HuH-7.5 (cell line): ENCODE results near the gene CCDC187.
"Not testable (repeated sequence)": the region's sequence is repeated elsewhere in the genome, so short reads cannot be mapped to it uniquely, and the experiment has no call there.

Source experiments
- DNase-seq: peaks from one replicate; pipeline ENCODE4 v3.0.0; 2011; ENCODE audit warnings: low spot score

CCDC187 gene

GRCh38 chr9:136238342-136238732 is 65.6 kb downstream of the CCDC187 start:
- no peak for DNase-seq

DNA sequence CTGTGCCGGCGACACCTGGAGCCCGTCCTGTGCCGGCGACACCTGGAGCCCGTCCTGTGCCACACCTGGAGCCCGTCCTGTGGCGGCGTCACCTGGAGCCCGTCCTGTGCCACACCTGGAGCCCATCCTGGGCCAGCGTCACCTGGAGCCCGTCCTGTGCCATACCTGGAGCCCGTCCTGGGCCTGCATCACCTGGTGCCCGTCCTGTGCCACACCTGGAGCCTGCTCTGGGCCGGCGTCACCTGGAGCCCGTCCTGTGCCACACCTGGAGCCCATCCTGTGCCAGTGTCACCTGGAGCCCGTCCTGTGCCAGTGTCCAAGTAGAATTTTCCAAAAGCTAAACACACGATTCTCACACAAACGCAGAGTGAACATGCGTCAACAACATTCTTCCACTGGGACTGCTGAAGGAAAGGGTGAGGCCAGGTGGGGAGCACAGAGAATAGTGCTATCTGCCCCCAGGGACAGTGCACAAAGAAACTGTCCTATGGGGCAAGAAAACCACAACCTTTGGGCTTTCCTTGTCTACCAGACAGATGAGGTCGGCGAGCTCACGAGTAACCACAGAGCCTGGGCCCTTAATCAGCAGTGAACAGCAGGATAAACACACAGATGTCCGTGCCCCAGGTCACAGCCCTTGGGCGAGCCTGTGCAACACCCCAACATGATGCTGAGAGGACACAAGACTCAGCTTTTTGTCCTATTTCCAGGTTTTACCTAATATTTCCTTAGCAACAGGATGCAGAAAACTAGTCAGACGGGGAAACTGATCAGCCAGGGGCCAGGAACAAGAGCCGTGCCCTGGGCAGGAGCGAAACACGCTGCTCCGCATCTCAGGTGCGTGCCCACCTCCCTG is 66.2 kb downstream of the CCDC187 start:
- DNase-seq, result no peak

DNA sequence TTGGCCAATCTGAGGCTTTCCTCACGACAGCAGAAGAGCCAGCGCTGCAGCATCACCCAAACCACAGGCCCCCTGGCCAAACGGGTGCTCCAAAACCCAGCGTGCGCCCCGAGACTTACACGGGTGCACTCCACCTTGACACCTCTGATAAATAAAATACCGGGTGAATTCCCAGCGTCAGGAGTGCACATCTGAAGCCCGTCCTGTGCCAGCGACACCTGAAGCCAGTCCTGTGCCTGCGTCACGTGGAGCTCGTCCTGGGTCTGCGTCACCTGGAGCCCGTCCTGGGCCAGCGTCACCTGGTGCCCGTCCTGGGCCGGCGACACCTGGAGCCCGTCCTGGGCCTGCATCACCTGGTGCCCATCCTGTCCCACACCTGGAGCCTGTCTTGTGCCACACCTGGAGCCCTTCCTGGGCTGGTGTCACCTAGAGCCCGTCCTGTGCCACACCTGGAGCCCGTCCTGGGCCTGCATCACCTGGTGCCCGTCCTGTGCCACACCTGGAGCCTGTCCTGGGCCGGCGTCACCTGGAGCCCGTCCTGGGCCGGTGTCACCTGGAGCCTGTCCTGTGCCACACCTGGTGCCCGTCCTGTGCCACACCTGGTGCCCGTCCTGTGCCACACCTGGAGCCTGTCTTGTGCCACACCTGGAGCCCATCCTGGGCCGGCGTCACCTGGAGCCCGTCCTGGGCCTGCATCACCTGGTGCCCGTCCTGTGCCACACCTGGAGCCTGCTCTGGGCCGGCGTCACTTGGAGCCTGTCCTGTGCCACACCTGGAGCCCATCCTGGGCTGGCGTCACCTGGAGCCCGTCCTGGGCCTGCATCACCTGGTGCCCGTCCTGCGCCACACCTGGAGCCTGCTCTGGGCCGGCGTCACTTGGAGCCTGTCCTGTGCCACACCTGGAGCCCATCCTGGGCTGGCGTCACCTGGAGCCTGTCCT is 67.2 kb downstream of the CCDC187 start:
- DNase-seq, result not testable (repeated sequence)

- DNase-seq, result no peak
Observed at GRCh38 chr9:136235709-136236455, 68.0 kb downstream of the CCDC187 start.

DNA sequence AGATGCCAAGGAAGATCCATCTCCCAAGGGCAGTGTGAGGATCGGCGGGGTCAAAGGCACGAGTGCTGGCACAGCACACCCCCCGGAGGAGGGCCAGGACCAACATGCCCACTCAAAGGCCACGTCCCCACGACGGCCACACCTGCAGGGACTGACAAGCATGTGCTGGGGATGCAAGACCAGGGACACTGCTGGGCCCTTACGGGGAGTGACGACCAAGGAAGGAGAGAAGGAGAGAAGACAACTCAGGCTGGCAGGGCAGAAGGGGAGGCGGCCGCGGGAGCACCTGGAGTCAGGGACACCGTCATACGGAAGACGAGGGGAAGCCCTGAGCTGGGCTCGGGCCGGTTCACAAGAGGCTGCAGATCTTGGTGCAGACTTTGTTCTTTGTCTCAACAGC is 68.7 kb downstream of the CCDC187 start:
- no peak for DNase-seq

- DNase-seq, result no peak
Observed at GRCh38 chr9:136234597-136234996, 69.3 kb downstream of the CCDC187 start.

DNA sequence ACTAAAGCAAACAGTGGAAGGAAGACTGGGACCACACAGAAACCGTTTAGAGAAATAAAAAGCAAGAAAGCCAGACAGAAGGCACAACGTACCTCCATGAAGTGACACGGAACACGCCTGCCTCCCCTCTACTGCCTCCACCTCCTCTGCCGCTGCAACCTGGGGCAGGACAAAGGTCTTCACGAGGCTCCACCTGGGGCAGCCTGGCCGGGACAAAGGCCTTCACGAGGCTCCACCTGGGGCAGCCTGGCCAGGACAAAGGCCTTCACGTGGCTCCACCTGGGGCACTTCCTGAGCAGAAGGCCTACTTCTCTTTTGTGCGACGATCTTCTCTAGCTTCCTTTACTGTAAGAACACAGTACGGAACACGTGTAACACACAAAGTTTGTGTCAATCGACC is 70.0 kb downstream of the CCDC187 start:
- no peak for DNase-seq

DNA sequence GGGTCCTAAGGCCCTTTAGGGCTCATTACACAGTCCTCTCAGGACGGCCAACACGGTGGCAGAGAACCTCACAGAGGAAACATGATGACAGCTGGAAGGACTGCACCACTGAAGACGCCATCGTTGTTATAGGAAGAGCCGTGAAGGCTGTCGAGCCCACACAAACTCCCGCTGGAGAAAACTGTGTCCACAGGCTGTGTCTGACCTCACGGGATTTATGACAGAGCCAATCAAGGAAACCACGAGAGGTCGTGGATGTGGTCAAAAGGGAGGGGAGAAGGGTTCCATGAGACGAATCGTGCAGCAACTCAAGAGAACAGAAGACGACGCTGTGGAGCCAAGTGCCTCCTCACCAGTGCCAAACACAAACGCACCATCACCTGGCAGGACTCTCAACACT is 70.5 kb downstream of the CCDC187 start:
- no peak for DNase-seq

GRCh38 chr9:136232969-136233368 is 70.9 kb downstream of the CCDC187 start:
- DNase-seq, result no peak

DNA sequence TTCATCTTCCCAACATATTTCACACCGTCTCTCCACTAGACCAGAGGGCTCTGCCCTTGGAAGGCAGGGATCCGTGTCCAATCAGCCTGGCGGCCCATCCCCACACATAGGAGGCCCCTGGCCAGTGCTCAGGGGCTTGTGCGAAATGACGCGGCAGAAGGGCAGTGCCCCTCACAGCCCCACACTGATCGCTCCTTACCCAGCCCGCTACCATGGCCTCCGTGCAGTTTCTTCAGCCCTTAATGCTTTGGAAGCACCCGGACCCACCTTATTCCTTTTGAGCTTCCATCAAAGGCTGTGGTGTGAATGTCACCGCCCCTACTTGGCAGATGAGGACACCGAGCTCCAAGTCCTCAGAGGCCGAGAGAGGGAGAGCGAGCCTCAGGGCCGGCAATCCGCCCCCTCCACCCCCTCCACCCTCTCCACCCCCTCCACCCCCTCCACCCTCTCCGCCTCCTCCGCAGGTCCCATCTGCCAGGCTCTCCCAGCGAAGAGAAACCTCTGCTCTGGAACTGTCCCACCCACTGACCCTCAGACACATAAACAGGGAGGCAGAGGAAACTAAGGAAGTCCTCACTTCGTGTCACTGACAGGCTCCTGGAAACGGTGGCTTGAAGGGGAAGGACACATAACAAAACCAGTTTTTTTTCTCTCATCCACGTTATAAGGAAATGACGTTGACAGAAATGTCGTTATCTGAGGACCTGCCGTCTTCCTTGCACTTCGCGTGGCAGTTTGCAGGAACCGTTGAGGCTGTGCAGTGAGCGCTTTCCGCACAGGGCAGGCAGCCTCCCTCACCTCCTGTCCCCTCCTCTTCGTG is 72.2 kb downstream of the CCDC187 start:
- no peak for DNase-seq

DNA sequence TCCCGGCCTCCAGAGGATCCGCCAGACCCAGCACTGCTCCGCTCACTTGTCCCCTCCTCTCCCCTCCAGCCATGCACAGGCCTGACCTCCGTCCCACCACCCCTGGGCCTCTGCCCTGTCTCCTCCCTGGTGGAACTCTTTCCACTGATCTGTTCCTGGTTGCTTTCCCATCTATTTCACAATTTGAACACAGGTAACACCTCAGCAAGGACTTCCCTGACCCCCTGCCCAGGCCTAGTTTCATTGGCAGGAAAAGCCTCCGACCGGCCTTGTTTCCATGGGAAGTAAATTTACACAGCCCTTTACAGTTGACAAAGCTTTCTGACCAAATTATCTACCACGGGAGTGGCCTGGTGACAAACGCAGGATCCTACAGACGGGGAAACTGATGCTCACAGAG is 73.1 kb downstream of the CCDC187 start:
- DNase-seq, result no peak

DNA sequence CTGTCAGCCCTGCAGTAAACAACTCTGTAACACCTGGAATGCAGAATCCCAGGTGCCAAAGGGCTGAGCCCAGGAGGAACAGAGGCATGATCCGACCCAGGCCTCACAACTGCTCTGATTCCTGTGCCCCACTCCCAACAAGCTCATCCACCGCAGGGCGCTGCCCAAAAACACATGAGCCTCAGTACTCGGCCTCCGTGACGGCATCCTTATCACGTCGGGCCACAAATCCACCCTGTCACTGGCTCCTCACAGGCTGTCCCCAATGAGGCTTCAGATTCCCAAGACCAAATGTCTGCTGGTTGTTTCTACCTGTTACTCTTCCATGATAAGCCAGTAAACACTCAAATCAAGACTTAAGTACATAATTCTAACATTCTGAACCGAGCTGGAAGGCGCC is 73.5 kb downstream of the CCDC187 start:
- DNase-seq, result no peak

- no peak for DNase-seq
Observed at GRCh38 chr9:136229096-136230065, 74.5 kb downstream of the CCDC187 start.

- DNase-seq, result no peak
Observed at GRCh38 chr9:136228107-136228875, 75.6 kb downstream of the CCDC187 start.

GRCh38 chr9:136226680-136227407 is 77.0 kb downstream of the CCDC187 start:
- DNase-seq, result no peak

DNA sequence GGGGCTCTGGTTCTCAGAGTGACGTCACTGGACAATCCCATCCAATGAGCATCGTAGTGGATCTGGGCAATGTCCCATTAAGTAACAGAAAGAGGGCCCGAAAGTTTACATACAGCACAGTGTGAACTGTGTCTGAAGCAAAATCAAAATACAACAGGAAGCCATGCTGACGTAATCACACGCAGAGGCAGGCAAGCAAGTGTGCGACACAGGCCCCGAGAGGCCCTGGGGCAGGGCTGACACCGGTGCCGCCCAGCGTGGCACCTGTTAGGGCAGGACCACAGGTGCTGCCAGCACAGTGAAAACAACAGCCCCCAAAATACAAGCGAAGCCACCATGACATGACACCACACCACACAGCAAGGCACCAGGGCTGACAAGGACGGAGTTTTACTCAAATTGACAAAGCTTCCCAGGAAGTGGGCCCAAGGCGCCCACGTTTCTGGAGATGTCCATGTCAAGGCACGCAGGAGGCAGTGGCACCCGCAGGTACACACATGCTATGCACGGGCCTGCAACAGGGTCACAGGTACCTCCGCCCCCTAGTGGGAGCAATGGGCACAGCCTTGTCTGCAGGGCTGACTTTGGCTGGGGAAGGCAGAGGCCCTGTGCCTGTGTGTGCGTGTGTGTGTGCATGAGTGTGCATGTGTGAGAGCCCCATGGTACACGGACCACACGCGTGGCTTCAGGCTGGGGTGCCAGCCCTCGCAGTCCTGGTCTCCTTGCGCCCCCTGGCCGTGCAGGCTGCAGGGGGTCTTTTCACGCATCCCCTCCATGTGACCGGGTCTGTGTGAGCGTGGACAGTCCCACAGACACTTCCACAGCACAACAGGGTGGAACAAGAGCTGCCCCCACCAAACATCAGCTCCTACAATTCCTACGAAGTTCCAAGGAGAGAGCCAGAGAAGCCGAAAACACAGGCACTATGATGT is 77.9 kb downstream of the CCDC187 start:
- DNase-seq, result peak; percentile 96

- no peak for DNase-seq
Observed at GRCh38 chr9:136225366-136225747, 78.5 kb downstream of the CCDC187 start.
